Fibroblast of lung (primary cell): ENCODE results near the gene SCN8A. TPM values are rescaled to one million over a fixed set of nuclear protein-coding genes. Genes with fewer than 3 reads are reported as not detected.

Experiments
- DNase-seq, 2 donors: peaks; one replicate each; pipeline versions ENCODE4 v3.0.0 to v3.0.0-alpha.2; 2010; ENCODE audit warnings: low read depth in 2 of 2
- H2AFZ ChIP-seq: 2 replicates; pipeline ENCODE4 v1.5.1; 2012; ENCODE audit warnings: low read length, control low read depth, inconsistent platforms
- H3K27ac ChIP-seq: 2 replicates; pipeline ENCODE4 v1.5.1; 2011; ENCODE audit warnings: low read length, control low read depth; ENCODE audit not compliant: insufficient read depth
- H3K27me3 ChIP-seq: 2 replicates; pipeline ENCODE4 v1.5.1; 2011; ENCODE audit warnings: mild to moderate bottlenecking, low read length; ENCODE audit not compliant: control insufficient read depth, insufficient read depth
- H3K36me3 ChIP-seq: 2 replicates; pipeline ENCODE4 v1.5.1; 2011; ENCODE audit warnings: low read length; ENCODE audit not compliant: control insufficient read depth, insufficient read depth
- H3K4me1 ChIP-seq: 2 replicates; pipeline ENCODE4 v1.5.1; 2011; ENCODE audit warnings: low read length; ENCODE audit not compliant: control insufficient read depth, insufficient read depth; ENCODE audit errors: extremely low read depth
- H3K4me2 ChIP-seq: 2 replicates; pipeline ENCODE4 v1.5.1; 2011; ENCODE audit warnings: low read length, control low read depth; ENCODE audit not compliant: insufficient read depth; ENCODE audit errors: extremely low read depth
- H3K4me3 ChIP-seq, 4 experiments: fragments of 200-600 bp in 1 of 4; sonication (generic) in 1 of 4; replicated peaks in 1 of 4; 2 replicates each; pipeline ENCODE4 v1.5.1; 2011 to 2016; ENCODE audit warnings: low read length in 4 of 4, low read depth in 3 of 4, mild to moderate bottlenecking in 3 of 4, control low read depth in 2 of 4, inconsistent platforms in 1 of 4, mixed read lengths in 1 of 4; ENCODE audit not compliant: insufficient read depth in 1 of 4; ENCODE audit errors: control extremely low read depth in 1 of 4
- H3K79me2 ChIP-seq: 2 replicates; pipeline ENCODE4 v1.5.1; 2012; ENCODE audit warnings: mild to moderate bottlenecking, low read length, inconsistent platforms; ENCODE audit not compliant: control insufficient read depth, insufficient read depth
- H3K9ac ChIP-seq: 2 replicates; pipeline ENCODE4 v1.5.1; 2011; ENCODE audit warnings: mild to moderate bottlenecking, low read length, control low read depth; ENCODE audit not compliant: insufficient read depth
- H3K9me3 ChIP-seq: 2 replicates; pipeline ENCODE4 v1.5.1; 2012; ENCODE audit warnings: low read depth, low read length; ENCODE audit not compliant: control insufficient read depth, insufficient read depth
- H4K20me1 ChIP-seq: 2 replicates; pipeline ENCODE4 v1.5.1; 2011; ENCODE audit warnings: low read length; ENCODE audit not compliant: control insufficient read depth, insufficient read depth; ENCODE audit errors: extremely low read depth
- CTCF ChIP-seq, 2 donors: IDR thresholded peaks in 1 of 2; conservative IDR thresholded peaks in 1 of 2; 1 replicate in 1 of 2; 2 replicates in 1 of 2; pipeline ENCODE4 v1.5.1; 2011 to 2012; ENCODE audit warnings: low read length in 2 of 2, control low read depth in 1 of 2, inconsistent platforms in 1 of 2, low read depth in 1 of 2, mild to moderate bottlenecking in 1 of 2
- EZH2 ChIP-seq: IDR thresholded peaks from 2 replicates; pipeline ENCODE4 v1.5.1; 2012; ENCODE audit warnings: low read length, control low read depth, mild to moderate bottlenecking; ENCODE audit errors: missing control alignments
- polyA plus RNA-seq, 2 donors: library from polyadenylated mRNA; depleted of rRNA in 1 of 2; stranded (reverse) in 1 of 2; unstranded in 1 of 2; fragments of >200 nt; gene quantifications; 2 replicates each; pipeline ENCODE4 v1.2.1, GENCODE V29; 2011 to 2012; ENCODE audit warnings: missing spikeins in 1 of 2
- total RNA-seq: library from RNA; depleted of rRNA; stranded (reverse); fragments of >200 nt; gene quantifications from 2 replicates; pipeline ENCODE4 v1.2.1, GENCODE V29; 2014

The SCN8A gene
- total and polyA plus RNA-seq, 2 donors (not counting 1 experiment from before 2014, with no cell fraction given) = 12.8 to 27.2 TPM

GRCh38 chr12:51626115-51626514 is 35.1 kb downstream of the SCN8A start:
- peaks cover 2% of the 10 kb centered on the region for H4K20me1 ChIP-seq
- no peak for TF ChIP-seq EZH2
- no peak for TF ChIP-seq CTCF (conservative IDR thresholded peaks at IDR 0.05 in 1 of 2, IDR thresholded peaks at IDR 0.05 in 1 of 2; ENCODE audit: low read depth in 1 of 2, low read length in 2 of 2)
- H3K4me2 ChIP-seq = no peak overlapping the region
- H3K9me3 ChIP-seq = no peaks in the 10 kb centered on the region
- peaks cover 2% of the 10 kb centered on the region for H3K4me1 ChIP-seq
- no peak overlapping the region for H2AFZ ChIP-seq
- peaks cover 49% of the 10 kb centered on the region for H3K79me2 ChIP-seq
- H3K27ac ChIP-seq = no peak overlapping the region
- H3K4me3 ChIP-seq = no peak overlapping the region
- DNase-seq = no peak
- H3K27me3 ChIP-seq = no peaks in the 10 kb centered on the region
- H3K9ac ChIP-seq = no peak overlapping the region
- no peaks in the 10 kb centered on the region for H3K36me3 ChIP-seq

- Histone ChIP-seq H3K36me3 (no peaks in the 10 kb centered on the region), H3K9ac (no peak overlapping the region), H3K27ac (no peak overlapping the region), H3K79me2 (peaks cover 50% of the 10 kb centered on the region), H3K27me3 (no peaks in the 10 kb centered on the region), H4K20me1 (peaks cover 2% of the 10 kb centered on the region), H3K4me2 (no peak overlapping the region), H3K4me1 (peaks cover 5% of the 10 kb centered on the region), H3K9me3 (no peaks in the 10 kb centered on the region), H2AFZ (no peak overlapping the region), H3K4me3 (no peak overlapping the region)
- no peak for DNase-seq
- TF ChIP-seq EZH2 = no peak
Observed at GRCh38 chr12:51626629-51627028, 35.6 kb downstream of the SCN8A start.

- Histone ChIP-seq H2AFZ (no peak overlapping the region), H3K4me3 (no peak overlapping the region)
- TF ChIP-seq CTCF (conservative IDR thresholded peaks at IDR 0.05 in 1 of 2, IDR thresholded peaks at IDR 0.05 in 1 of 2; ENCODE audit: low read depth in 1 of 2, low read length in 2 of 2) (no peak), EZH2 (no peak)
Observed at GRCh38 chr12:51630256-51630880, 39.3 kb downstream of the SCN8A start.

More at GRCh38 chr12:51630256-51630880, 39.3 kb downstream of the SCN8A start:
- Histone ChIP-seq H3K4me2 (no peak overlapping the region), H3K27me3 (no peaks in the 10 kb centered on the region), H3K9ac (no peak overlapping the region), H3K27ac (no peak overlapping the region), H4K20me1 (peaks cover 4% of the 10 kb centered on the region), H3K4me1 (peaks cover 8% of the 10 kb centered on the region), H3K36me3 (no peaks in the 10 kb centered on the region), H3K79me2 (peaks cover 61% of the 10 kb centered on the region), H3K9me3 (no peaks in the 10 kb centered on the region)
- DNase-seq = no peak
